ENCODE results near the gene LKAAEAR1.

LKAAEAR1 gene

GRCh38 chr20:64104667-64105451 is 20.7 kb upstream of the LKAAEAR1 start:
- TF ChIP-seq CTCF (IDR thresholded peaks at IDR 0.05; ENCODE audit: low read depth, low read length, missing control alignments) = no peak
- DNase-seq (ENCODE audit: low read depth) = no peak
- H3K4me3 ChIP-seq (ENCODE audit: low read depth, low read length) = no peak overlapping the region

- no peak overlapping the region for H3K4me3 ChIP-seq (ENCODE audit: low read depth, low read length)
- DNase-seq (ENCODE audit: low read depth) = no peak
- TF ChIP-seq CTCF (IDR thresholded peaks at IDR 0.05; ENCODE audit: low read depth, low read length, missing control alignments) = no peak
Observed at GRCh38 chr20:64103871-64104666, 19.9 kb upstream of the LKAAEAR1 start.

GRCh38 chr20:64102647-64103354 is 18.6 kb upstream of the LKAAEAR1 start:
- no peak for TF ChIP-seq CTCF (IDR thresholded peaks at IDR 0.05; ENCODE audit: low read depth, low read length, missing control alignments)

GRCh38 chr20:64101731-64102621 is 17.8 kb upstream of the LKAAEAR1 start:
- DNase-seq (ENCODE audit: low read depth) = no peak
- TF ChIP-seq CTCF (IDR thresholded peaks at IDR 0.05; ENCODE audit: low read depth, low read length, missing control alignments) = peak; percentile 68
- H3K4me3 ChIP-seq (ENCODE audit: low read depth, low read length) = no peak overlapping the region; the same call in 1 of the 2 replicates

More at GRCh38 chr20:64102647-64103354, 18.6 kb upstream of the LKAAEAR1 start:
- no peak for DNase-seq (ENCODE audit: low read depth)
- no peak overlapping the region for H3K4me3 ChIP-seq (ENCODE audit: low read depth, low read length)

GRCh38 chr20:64100946-64101688 is 16.9 kb upstream of the LKAAEAR1 start:
- no peak for TF ChIP-seq CTCF (IDR thresholded peaks at IDR 0.05; ENCODE audit: low read depth, low read length, missing control alignments)
- no peak overlapping the region for H3K4me3 ChIP-seq (ENCODE audit: low read depth, low read length)
- no peak for DNase-seq (ENCODE audit: low read depth)

GRCh38 chr20:64100566-64100888 is 16.3 kb upstream of the LKAAEAR1 start:
- DNase-seq (ENCODE audit: low read depth) = no peak
- TF ChIP-seq CTCF (IDR thresholded peaks at IDR 0.05; ENCODE audit: low read depth, low read length, missing control alignments) = no peak
- no peak overlapping the region for H3K4me3 ChIP-seq (ENCODE audit: low read depth, low read length)
